ENCODE measurements around the gene JAG2.

The JAG2 gene

DNA sequence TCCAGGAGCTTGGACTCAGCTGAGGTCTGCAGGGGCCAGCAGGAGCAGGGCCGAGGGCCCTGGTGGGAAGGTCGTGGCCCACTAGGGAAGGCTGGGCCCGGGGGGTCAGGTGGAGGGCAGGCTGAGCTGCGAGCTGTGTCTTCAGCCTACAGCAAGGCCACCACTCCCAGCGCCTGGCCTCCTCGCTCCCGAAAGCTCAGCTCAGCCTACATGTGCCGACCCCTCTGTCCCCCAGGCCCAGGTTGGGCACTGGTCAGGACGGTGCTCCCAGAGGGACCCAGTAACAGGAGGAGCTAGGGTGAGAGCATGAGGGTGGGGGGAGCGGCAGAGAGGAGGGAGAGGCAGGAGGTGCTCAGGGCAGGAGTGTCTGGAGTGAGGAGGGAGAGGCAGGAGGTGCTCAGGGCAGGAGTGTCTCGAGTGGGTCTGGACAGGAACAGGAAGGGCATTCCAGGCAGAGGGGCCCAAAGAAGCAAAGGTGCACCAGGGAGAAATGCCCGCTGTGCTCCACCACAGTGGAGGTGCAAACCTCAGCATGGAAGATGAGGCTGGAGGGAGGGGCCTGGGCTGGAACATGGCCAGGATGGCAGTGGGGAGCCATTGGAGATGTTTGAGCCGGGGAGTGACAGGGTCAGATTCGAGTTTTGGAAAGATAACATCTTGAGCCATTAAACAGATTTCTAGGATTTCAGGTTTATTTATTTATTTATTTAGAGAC, 74.2 kb downstream of the JAG2 start:
- in situ Hi-C loops (cut with HindIII; ENCODE audit: low sequenced_read_pairs): no loop called here

DNA sequence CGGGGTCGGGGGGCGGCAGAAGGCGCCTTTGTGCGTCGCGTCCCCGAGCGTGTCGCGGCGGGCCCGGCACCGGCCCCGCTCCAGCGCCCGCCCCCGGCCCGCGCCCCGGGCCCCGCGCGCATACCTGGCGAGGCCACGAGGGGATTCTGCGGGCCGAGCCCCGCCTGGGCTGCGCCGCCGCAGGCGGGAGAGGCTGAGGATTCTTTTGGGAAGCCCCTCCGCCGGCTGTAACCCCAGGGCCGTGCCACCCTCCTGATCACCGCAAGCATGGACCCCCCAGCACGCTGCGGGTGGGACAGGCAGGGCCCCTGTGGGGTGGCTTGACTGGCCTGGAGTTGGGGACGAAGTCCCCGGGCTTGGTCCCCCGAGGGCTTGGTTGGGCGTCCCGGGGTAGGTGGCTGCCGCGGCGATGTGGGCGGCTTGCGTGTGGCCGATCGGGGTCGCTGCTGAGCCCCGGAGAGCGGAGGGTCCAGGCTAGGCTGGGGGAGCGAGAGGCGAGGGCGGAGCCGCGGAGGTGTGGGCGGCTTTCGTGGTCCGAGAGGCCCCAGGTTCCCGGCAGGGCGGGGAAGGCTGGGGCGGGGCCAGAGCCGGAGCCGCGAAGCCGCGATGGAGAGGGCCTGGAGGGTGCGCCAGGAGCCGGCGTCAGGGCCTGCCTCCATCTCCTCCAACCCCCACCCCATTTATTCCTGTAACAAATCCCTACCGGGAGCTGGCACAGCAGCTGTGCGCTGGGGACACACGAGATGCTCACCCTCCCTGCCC, 75.0 kb downstream of the JAG2 start:
- in situ Hi-C loops (cut with HindIII; ENCODE audit: low sequenced_read_pairs): no loop called here

DNA sequence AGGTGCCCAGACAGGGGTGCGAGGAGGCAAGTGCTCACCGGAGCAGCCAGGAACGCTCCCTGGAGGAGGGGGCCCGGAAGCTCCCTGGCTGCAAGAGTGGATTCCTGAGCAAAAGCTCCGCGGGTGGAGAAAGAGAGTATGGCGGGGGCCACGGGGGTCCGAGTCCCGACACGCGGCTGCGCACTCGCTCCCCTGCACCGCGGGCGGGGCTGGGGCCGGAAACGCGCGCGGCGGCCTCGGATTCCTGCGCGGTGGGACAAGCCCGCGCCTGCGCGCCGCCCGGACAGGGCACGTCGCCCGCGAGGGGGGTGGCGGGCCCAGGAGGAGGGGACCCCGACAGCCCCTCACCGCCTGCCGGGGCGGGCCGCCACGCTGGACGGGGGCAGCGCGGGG, 75.5 kb downstream of the JAG2 start:
- in situ Hi-C loops (cut with HindIII; ENCODE audit: low sequenced_read_pairs): no loop called here

DNA sequence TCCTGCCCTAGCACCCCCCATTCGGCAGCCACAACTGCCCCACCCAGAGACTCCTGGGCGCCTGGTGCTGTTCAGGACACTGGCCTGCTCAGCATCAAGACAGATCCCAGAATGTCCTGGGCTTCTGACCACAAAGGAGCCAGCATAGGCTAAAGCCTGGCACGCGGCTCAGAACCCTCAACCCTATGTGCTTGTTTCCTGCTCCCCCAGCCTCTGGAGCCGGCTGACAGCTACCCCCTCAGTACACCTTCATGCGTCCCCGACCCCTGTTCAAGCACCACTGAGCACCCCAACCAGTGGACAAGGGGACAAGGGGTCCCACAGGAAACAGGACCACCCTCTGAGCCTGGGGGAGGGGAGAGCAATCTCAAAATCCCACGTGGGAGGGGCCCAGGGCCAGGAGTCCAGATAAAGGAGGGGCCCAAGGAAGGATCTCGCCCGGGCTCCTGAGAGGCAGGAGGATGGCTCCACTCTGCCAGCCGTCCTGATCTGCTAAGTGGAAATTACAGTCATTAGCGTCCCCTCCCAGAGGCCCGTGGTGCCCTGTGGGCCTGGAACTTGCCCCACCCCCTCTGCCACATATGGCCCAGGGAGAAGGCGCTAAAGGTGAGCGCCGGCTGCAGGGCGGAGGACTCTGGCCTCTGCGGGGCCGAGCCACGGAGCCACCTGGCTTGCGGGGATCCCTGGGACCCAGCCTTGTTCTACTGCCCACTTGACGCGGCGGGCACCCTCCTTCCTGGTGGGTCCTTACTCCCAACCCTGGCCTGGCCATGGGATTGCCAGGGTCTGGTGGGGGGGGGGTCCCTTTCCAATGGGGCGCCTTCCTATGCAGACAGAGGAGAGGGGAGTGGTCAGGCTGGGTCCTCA, 76.2 kb downstream of the JAG2 start:
- in situ Hi-C loops (cut with HindIII; ENCODE audit: low sequenced_read_pairs): no loop called here

DNA sequence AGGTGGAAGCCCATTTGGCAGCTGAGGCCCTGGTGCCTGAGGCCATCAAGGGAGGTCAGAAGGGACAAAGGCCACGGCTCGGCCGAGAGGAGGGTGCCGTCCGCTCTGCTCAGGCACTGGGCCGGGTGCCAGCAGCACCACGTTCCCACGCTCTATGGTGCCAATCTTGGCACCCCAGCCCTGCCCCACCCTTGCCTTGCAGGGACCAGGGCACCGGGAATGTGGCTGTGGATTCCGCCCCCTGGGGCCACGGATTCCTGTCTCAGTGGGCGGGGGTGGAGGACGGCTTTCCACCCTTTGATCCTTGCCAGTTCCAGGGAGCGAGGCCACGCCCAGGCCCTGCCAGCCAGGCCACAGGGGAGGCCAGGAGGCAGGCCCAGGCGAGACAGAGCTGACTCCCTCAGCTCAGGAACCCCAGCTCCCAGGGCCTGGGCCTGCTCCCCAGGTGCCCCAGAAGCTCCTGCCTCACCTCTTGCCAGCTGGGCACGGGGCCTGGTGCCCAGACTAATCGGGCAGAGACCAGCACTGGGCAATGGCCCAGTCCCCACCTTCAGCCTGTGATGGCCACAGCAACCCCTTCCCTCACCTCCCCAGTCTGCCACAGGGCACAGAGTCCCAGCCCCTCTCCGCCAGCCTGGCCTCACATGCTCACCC, 76.9 kb downstream of the JAG2 start:
- in situ Hi-C loops (cut with HindIII; ENCODE audit: low sequenced_read_pairs): no loop called here

DNA sequence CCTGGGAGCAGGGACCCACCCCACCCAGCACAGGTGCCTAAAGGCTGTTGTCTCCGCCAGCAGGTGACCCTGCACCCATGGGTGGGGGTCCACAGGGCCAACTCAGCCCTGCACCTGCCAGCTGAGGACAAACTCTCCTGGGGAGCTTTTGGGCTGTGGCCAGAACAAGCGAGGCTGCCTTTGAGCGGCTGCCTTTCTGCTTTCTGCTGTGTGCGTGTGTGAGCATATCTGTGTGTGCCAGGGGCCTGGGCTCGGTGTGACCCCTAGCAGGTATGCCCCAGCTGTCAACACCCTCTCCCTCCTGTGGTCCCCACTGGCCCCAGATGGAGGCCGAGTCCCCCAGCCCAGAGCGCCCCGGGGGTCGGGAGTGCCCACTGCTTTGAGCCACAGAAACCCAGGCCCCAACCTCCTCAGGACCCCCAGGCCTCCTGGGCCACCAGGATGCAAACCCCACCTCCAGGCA, 77.5 kb downstream of the JAG2 start:
- in situ Hi-C loops (cut with HindIII; ENCODE audit: low sequenced_read_pairs): no loop called here
